ENCODE data around the gene TSPAN11.

DNA sequence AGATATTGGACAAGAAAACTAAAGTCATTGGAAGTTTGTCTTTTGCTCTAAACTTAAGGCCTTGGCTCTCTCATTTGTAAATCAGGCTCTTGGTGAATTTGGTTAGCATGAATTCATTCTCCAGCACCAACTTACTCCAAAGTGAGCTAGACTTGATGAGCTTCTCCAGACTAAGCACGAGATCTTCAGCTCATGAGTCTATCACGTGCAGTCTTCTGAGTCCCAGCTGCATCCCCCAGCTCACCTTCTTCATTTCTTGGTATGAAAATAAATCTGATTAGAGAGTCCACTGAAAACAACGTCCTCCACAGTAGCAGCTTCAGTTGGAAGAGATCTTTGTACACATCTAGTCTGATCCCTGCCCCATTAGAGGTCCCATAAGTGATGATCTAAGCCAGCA lies 94.6 kb downstream of the TSPAN11 start:
- TF ChIP-seq RFX5 (IDR thresholded peaks at IDR 0.05) (no peak), MYC (IDR thresholded peaks at IDR 0.05; ENCODE audit: borderline replicate concordance, low read length) (no peak), KDM5A (IDR thresholded peaks at IDR 0.05) (no peak), EP300 (IDR thresholded peaks at IDR 0.05) (no peak), RAD21 (conservative IDR thresholded peaks at IDR 0.05 in 1 of 2, IDR thresholded peaks at IDR 0.05 in 1 of 2) (no peak), KDM1A (IDR thresholded peaks at IDR 0.05; ENCODE audit: low read depth) (no peak), CEBPB (IDR thresholded peaks at IDR 0.05) (no peak), CHD4 (IDR thresholded peaks at IDR 0.05; ENCODE audit: borderline replicate concordance) (no peak), POLR2A (IDR thresholded peaks at IDR 0.05; ENCODE audit: low read length) (no peak), BHLHE40 (IDR thresholded peaks at IDR 0.05; ENCODE audit: low read depth, low read length) (no peak), SREBF2 (IDR thresholded peaks at IDR 0.05) (no peak)
- TF ChIP-seq, protein P1, sequence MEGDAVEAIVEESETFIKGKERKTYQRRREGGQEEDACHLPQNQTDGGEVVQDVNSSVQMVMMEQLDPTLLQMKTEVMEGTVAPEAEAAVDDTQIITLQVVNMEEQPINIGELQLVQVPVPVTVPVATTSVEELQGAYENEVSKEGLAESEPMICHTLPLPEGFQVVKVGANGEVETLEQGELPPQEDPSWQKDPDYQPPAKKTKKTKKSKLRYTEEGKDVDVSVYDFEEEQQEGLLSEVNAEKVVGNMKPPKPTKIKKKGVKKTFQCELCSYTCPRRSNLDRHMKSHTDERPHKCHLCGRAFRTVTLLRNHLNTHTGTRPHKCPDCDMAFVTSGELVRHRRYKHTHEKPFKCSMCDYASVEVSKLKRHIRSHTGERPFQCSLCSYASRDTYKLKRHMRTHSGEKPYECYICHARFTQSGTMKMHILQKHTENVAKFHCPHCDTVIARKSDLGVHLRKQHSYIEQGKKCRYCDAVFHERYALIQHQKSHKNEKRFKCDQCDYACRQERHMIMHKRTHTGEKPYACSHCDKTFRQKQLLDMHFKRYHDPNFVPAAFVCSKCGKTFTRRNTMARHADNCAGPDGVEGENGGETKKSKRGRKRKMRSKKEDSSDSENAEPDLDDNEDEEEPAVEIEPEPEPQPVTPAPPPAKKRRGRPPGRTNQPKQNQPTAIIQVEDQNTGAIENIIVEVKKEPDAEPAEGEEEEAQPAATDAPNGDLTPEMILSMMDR (IDR thresholded peaks at IDR 0.05): no peak
- TF ChIP-seq, protein P2, sequence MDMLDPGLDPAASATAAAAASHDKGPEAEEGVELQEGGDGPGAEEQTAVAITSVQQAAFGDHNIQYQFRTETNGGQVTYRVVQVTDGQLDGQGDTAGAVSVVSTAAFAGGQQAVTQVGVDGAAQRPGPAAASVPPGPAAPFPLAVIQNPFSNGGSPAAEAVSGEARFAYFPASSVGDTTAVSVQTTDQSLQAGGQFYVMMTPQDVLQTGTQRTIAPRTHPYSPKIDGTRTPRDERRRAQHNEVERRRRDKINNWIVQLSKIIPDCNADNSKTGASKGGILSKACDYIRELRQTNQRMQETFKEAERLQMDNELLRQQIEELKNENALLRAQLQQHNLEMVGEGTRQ (IDR thresholded peaks at IDR 0.05): no peak
- TF ChIP-seq, protein P3, sequence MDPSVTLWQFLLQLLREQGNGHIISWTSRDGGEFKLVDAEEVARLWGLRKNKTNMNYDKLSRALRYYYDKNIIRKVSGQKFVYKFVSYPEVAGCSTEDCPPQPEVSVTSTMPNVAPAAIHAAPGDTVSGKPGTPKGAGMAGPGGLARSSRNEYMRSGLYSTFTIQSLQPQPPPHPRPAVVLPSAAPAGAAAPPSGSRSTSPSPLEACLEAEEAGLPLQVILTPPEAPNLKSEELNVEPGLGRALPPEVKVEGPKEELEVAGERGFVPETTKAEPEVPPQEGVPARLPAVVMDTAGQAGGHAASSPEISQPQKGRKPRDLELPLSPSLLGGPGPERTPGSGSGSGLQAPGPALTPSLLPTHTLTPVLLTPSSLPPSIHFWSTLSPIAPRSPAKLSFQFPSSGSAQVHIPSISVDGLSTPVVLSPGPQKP (IDR thresholded peaks at IDR 0.05; ENCODE audit: low read depth, low read length): no peak

All from A549 (cell line).